GM18505 (cell line): ENCODE data around the gene EFCAB9.
"Not testable (repeated sequence)": the region's sequence is repeated elsewhere in the genome, so short reads cannot be mapped to it uniquely, and the experiment has no call there.

Source experiments
- ATAC-seq: cut with Tn5 transposase; IDR thresholded peaks from one replicate; pipeline ENCODE4 v1.9.1; 2021; ENCODE audit not compliant: unreplicated experiment
- POLR2A ChIP-seq: IDR thresholded peaks from 4 replicates; pipeline ENCODE4 v1.6.1; 2011; ENCODE audit warnings: borderline replicate concordance; ENCODE audit not compliant: insufficient read depth, insufficient read length; ENCODE audit errors: extremely low read depth

Gene EFCAB9

DNA sequence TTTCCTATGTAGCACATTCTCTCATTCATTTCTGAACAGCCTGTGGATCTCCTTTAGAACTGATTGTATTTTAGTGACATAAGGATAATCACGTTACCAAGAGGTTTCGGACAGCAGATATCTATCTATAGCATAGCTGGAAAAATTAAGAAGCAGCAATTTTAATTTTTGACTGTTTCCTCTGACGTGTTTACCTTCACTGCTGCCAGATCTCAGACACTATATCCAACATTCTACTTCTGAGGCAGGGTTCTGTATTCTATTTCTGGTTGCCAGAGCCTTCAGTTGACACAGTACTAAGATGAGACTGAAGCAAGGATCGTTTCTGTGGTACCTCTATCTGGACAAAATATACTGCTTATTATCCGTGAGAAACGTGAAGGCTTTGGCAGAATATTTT is at the start of gene EFCAB9:
Gene EFCAB9 (plus strand): TSS at position 301 of the 400 bp plus-strand sequence. CDS start 1 bp downstream, at position 302.
- TF ChIP-seq POLR2A, result no peak
- no peak for ATAC-seq

- no peak for TF ChIP-seq POLR2A
- ATAC-seq, result no peak
Measured at GRCh38 chr5:172144291-172144815, 49.6 kb upstream of the EFCAB9 start.

GRCh38 chr5:172144931-172145869 is 48.8 kb upstream of the EFCAB9 start:
- no peak for ATAC-seq

DNA sequence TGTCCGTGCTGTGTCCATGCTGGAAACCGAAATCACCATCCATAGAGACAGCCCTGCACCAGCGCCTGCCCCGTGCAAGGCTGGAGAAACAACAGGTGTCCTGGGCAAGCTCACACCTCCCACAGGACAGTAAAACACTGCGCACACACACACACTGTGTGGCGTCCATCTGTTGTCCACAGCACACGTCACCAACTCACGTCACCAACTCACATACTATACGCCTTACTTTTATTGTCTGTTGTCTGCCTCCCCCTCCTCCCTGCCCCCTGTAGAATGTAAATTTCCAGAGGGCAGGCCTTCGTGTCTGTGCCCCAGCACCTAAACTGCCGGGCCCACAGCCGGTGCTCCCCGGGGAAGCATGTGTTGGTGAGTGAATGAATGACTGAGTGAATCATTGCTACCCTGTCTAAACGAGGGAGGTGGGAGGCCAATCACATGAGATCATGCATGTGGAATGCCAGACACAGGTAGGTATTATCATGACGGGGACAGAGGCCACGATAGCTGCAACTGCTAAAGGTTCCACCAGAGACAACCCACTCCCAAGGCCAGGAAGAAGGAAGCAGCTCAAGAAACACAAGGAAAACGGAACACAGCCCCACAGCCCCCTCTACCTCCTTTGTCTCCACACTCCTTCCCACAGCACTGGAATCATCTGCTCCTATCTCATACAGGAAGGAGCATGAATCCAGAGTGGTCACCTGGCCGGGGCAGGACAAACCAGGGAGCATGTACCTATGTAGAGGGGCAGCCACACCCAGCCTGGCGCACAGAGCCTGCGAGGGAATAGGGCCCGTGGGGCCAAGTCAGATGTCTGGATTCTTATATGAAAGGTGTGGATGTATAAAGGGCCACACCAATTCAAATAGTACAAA is 47.9 kb upstream of the EFCAB9 start:
- TF ChIP-seq POLR2A, result no peak
- ATAC-seq, result no peak

More at GRCh38 chr5:172144931-172145869, 48.8 kb upstream of the EFCAB9 start:
- TF ChIP-seq POLR2A, result no peak

GRCh38 chr5:172146748-172147092 is 47.3 kb upstream of the EFCAB9 start:
- no peak for TF ChIP-seq POLR2A

DNA sequence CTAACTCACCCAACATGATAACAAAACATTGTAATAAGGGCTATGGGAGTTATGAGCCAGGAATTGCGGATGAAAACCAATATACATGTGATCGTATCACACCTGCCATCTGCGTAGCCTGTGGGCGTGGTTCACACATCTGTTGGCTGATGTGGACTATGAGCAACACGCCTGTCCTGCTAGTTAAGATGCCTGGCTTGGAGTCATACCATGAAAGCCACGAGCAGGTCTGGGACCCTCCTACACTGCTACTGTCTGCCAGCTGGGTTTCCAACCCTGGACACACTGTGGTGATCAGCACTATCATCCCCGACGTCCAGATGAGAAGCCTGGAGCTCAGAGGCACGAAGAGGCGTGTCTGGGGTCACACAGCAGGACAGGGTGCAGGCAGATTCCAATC is 46.1 kb upstream of the EFCAB9 start:
- no peak for TF ChIP-seq POLR2A
- ATAC-seq, result no peak

More at GRCh38 chr5:172146748-172147092, 47.3 kb upstream of the EFCAB9 start:
- no peak for ATAC-seq

GRCh38 chr5:172148381-172148780 is 45.6 kb upstream of the EFCAB9 start:
- no peak for TF ChIP-seq POLR2A
- no peak for ATAC-seq

DNA sequence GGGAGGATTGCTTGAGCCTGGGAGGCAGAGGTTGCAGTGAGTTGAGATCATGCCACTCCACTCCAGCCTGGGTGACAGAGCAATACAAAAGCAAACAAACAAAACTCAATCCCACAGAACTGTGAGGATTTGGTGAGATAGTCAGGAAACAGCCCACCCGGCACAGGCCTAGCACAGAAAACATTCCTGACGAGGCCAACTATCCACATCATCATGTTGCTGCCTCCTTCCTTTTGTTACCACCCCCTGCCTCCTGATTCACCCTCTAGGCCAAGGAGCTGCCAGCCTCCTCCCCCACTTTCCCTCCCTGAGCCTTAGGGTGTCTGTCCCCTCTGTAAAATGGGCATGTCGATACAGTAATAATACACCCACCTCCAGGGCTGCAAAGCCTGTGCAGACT is 44.9 kb upstream of the EFCAB9 start:
- no peak for TF ChIP-seq POLR2A
- ATAC-seq, result no peak

DNA sequence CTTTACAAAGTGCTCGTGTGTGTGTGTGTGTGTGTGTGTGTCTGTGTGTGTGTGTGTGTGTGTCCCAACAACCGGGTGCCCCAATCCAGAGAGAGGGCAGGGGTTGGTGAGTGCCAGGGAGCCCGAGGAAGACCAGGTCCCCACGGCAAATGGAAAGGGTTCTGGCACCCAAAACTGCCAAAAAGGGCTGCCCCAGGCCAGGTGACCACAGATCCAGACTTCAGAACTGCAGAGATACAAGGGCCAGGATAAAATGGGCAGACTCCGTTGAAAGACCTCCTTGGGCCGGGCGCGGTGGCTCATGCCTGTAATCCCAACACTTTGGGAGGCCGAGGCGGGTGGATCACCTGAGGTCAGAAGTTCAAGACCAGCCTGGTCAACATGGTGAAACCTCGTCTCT is 44.5 kb upstream of the EFCAB9 start:
- ATAC-seq, result not testable (repeated sequence)

DNA sequence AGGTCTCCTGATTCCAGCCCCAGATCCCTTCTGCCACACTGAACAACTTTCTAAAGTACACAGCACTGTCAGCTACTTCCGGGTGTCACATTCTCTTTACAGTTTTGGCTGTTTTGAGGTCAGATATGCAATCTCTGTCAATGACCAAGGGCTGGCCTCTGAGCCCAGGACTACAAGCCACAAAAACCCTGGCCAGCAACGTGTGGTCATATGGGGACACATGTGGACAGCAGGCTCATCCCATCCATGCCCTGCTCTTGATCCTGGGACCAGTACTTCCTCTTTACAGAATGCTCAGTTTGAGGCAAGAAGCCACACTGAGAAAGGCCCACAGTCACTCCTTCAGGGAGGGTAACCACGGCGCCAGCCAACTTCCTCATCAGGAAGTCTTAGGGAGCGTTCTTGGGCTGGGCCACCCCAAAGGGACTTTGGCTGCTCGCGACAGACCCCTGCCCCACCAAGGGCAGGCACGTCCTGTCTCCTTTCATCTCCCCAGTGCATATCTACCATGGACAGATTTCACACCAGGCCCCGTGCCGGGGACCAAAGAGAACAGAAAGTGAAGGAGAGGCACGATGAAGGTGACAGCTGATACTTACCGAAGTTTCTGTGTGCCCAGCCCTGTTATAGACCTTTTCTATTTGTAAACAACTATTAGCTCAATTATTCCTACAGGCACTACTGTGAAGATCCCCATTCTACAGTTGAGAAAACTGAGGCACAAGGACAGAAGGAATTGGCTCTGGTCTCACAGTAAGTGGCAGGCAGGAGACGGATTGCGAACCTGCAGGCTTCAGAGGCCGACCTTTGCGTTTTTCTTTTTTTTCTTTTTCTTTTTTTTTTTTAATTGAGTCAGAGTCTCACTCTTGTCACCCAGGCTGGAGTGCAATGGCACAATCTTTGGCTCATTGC is 43.2 kb upstream of the EFCAB9 start:
- ATAC-seq, result peak; percentile 51
- no peak for TF ChIP-seq POLR2A

GRCh38 chr5:172151661-172152210 is 42.2 kb upstream of the EFCAB9 start:
- no peak for TF ChIP-seq POLR2A
- no peak for ATAC-seq

GRCh38 chr5:172153695-172154094 is 40.3 kb upstream of the EFCAB9 start:
- no peak for TF ChIP-seq POLR2A
- ATAC-seq, result no peak

DNA sequence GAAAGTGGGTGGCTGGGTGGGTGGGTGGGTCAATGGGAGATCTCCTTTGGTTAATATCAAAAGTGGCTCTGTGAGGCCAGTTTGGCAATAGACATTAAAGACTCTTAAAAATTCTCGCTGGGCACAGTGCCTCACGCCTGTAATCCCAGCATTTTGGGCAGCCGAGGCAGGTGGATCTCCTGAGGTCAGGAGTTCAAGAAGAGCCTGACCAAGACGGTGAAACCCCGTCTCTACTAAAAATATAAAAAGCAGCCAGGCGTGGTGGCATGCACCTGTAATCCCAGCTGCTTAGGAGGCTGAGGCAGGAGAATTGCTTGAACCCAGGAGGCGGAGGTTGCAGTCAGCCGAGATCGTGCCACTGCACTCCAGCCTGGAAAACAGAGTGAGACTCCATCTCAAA is 38.9 kb upstream of the EFCAB9 start:
- ATAC-seq, result not testable (repeated sequence)
